GM12875 (cell line): ENCODE data around the gene GPATCH4.

ENCODE experiments used
- H3K4me3 ChIP-seq: one replicate; pipeline ENCODE4 v1.5.1; 2011; ENCODE audit warnings: low read depth, low read length, control low read depth
- TF ChIP-seq, protein P1 (sequence below): IDR thresholded peaks from 2 replicates; pipeline ENCODE4 v1.5.1; 2011; ENCODE audit warnings: low read depth, mild to moderate bottlenecking, control low read depth, inconsistent platforms, low read length, moderate library complexity, borderline replicate concordance; ENCODE audit not compliant: insufficient read depth

GPATCH4 gene

DNA sequence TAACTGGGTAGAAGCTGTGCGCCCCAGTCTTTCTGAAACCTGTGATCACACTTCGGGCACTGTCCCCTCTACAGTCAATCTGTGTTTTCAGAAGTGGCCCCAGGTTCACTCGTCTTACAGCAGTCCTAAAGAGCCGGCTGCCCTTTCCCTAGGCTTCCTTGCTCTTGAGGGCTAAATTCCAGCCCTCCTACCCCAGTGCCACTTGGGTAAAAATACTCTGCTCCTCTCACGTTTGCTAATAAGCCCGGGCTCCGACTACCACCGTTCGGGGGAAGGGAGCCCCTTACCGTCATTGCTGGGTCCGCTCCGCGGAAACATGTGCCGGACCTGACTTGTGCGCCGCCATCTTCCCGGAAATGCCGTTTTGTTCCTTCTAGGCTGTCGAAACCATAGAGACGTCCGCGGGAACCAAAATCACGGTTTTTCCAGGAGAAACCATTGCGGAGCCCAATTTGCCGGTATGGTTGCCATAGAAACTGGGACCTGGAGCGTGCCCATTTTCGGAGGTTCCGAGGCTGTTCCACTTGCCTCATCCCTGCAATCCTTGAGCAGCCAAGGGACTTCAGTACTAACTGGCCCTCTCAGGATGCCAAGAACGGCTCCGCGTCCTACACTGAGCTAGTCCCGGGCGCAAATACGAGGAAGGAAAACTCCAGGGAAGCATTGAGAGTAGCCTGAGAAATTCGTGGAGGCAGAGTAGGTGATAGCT, at the start of gene GPATCH4:
GPATCH4 (minus strand) TSS at position 358 of the 709 bp plus-strand sequence.
- peak within 1 kb of the TSS; percentile 67 for H3K4me3 ChIP-seq
- TF ChIP-seq, protein P1, sequence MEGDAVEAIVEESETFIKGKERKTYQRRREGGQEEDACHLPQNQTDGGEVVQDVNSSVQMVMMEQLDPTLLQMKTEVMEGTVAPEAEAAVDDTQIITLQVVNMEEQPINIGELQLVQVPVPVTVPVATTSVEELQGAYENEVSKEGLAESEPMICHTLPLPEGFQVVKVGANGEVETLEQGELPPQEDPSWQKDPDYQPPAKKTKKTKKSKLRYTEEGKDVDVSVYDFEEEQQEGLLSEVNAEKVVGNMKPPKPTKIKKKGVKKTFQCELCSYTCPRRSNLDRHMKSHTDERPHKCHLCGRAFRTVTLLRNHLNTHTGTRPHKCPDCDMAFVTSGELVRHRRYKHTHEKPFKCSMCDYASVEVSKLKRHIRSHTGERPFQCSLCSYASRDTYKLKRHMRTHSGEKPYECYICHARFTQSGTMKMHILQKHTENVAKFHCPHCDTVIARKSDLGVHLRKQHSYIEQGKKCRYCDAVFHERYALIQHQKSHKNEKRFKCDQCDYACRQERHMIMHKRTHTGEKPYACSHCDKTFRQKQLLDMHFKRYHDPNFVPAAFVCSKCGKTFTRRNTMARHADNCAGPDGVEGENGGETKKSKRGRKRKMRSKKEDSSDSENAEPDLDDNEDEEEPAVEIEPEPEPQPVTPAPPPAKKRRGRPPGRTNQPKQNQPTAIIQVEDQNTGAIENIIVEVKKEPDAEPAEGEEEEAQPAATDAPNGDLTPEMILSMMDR: no peak

DNA sequence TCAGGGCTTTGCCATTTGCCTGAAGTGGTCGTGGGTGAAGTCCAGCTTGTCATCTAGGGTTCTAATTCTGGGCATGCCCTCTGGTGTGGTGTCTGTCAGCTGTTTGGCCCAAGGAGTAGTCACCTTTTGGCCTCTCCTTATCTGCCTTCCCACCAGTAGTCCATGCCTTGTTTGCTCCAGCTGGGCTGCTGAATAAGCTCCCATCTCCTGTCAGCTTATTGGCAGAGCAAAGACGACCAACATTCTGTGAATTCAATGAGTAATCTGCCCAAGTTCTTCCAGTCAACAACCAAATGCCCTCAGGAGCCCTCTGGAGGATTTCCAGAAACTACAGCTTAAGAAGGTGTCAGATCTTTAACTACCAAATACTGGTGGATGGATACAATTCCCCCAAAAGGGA, 47.7 kb upstream of the GPATCH4 start:
- TF ChIP-seq, protein P1: no peak
- no peak overlapping the region for H3K4me3 ChIP-seq

DNA sequence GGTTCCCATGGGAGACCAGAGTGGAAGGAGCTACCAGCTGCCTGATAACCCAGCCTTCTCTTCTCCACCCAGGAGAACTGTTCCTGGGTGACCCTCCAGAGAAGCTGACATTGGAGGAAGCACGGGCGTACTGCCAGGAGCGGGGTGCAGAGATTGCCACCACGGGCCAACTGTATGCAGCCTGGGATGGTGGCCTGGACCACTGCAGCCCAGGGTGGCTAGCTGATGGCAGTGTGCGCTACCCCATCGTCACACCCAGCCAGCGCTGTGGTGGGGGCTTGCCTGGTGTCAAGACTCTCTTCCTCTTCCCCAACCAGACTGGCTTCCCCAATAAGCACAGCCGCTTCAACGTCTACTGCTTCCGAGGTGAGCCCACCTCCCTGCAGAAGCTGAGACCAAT, 47.2 kb upstream of the GPATCH4 start:
- TF ChIP-seq, protein P1: no peak
- no peak overlapping the region for H3K4me3 ChIP-seq

DNA sequence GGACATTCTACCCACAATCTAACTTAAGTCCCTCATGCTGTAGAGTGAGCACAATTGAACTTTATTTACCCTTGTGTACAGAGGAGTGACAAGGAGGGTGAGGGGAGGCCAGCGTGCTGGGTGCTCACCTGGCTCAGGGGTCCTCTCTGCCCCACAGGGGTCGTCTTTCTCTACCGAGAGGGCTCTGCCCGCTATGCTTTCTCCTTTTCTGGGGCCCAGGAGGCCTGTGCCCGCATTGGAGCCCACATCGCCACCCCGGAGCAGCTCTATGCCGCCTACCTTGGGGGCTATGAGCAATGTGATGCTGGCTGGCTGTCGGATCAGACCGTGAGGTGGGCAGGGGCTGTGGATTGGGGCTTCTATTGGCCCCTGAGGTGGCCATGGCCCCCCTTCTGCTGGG, 46.1 kb upstream of the GPATCH4 start:
- TF ChIP-seq, protein P1: no peak

DNA sequence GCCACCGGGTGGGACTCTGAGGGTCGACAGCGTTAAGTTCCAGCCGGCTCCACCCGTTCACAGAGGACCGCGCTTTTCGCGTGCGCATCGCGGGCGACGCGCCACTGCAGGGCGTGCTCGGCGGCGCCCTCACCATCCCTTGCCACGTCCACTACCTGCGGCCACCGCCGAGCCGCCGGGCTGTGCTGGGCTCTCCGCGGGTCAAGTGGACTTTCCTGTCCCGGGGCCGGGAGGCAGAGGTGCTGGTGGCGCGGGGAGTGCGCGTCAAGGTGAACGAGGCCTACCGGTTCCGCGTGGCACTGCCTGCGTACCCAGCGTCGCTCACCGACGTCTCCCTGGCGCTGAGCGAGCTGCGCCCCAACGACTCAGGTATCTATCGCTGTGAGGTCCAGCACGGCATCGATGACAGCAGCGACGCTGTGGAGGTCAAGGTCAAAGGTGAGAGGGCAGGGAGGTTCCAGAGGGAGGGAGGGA, 45.5 kb upstream of the GPATCH4 start:
- H3K4me3 ChIP-seq: no peak overlapping the region
- TF ChIP-seq, protein P1: no peak

More for the DNA sequence above, 46.1 kb upstream of the GPATCH4 start:
- H3K4me3 ChIP-seq: no peak overlapping the region

DNA sequence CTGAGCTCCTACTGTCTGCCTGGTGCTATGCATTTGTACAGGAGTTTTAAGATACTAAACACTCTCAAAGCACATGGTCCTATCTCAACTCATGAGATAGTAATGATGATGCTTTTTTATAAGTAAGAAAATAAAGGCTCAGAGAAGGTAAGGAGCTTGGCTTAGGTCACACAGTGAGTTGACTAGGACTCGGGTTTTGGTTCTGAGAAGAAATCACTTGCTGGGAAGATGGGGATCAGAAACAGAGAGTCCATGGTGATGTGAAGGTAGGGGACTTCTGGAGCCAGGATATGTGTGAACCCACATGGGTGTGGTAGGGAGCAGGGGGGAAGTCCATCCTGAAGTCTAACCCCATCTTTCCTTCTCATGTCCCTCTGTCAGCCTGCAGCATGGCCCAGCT, 44.4 kb upstream of the GPATCH4 start:
- H3K4me3 ChIP-seq: no peak overlapping the region
- TF ChIP-seq, protein P1: no peak

DNA sequence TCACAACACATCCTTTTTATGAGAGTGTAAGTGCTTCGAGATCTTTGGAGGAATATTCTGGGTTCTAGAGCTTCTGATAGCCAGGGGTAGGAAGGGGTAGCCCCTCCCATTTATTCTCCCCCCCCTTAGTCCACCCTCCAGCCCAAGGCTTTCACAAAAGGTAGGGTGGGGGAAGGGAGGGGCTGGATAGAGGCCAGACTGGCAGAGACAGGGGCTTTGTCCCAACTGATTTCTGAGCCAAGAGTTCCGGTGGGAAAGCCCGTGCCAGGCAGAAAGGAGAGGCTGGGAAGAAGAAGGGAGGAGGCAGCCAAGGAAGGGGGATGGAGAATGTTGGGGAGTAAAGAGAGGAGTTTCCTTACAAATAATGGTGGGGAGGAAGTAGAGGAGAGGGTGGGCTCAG, 43.8 kb upstream of the GPATCH4 start:
- TF ChIP-seq, protein P1: no peak
- no peak overlapping the region for H3K4me3 ChIP-seq
